RWPE1 (cell line): ENCODE measurements around the gene SPATA13.

Experiments
- CTCF ChIA-PET: fragments of 350-600 bp; sonication (Branson Sonifier 250); formaldehyde crosslinking; extraction: SDS; loops from one replicate; lab custom pipeline; 2021; lab: Yijun Ruan, JAX
- POLR2A ChIA-PET: fragments of 400-600 bp; formaldehyde crosslinking; extraction: SDS; loops from one replicate; lab custom pipeline; 2020; ENCODE audit warnings: antibody characterized with exemption; ENCODE audit not compliant: low non-redundant PET; lab: Yijun Ruan, JAX
- DNase-seq: peaks from one replicate; pipeline ENCODE4 v3.0.0; 2012; ENCODE audit warnings: low spot score
- H3K27ac ChIP-seq: fragments of 450-650 bp; 2 replicates; pipeline ENCODE4 v1.5.1; 2017
- TF ChIP-seq, protein P1 (sequence below): fragments of 450-650 bp; conservative IDR thresholded peaks from 2 replicates; pipeline ENCODE4 v1.5.1; 2017; ENCODE audit warnings: low read depth, mild to moderate bottlenecking

The SPATA13 gene

GRCh38 chr13:24281188-24282008, 120.9 kb downstream of the SPATA13 start:
- ChIA-PET CTCF (interaction anchor here (0.6 kb wide), 2 partner anchors 443 to 1509 kb away, joined by 3 to 5 read pairs; no protein-coding TSS in a partner anchor), POLR2A (no interaction called here)
- TF ChIP-seq, protein P1, sequence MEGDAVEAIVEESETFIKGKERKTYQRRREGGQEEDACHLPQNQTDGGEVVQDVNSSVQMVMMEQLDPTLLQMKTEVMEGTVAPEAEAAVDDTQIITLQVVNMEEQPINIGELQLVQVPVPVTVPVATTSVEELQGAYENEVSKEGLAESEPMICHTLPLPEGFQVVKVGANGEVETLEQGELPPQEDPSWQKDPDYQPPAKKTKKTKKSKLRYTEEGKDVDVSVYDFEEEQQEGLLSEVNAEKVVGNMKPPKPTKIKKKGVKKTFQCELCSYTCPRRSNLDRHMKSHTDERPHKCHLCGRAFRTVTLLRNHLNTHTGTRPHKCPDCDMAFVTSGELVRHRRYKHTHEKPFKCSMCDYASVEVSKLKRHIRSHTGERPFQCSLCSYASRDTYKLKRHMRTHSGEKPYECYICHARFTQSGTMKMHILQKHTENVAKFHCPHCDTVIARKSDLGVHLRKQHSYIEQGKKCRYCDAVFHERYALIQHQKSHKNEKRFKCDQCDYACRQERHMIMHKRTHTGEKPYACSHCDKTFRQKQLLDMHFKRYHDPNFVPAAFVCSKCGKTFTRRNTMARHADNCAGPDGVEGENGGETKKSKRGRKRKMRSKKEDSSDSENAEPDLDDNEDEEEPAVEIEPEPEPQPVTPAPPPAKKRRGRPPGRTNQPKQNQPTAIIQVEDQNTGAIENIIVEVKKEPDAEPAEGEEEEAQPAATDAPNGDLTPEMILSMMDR = no peak
- H3K27ac ChIP-seq = no peak overlapping the region
- no peak for DNase-seq

DNA sequence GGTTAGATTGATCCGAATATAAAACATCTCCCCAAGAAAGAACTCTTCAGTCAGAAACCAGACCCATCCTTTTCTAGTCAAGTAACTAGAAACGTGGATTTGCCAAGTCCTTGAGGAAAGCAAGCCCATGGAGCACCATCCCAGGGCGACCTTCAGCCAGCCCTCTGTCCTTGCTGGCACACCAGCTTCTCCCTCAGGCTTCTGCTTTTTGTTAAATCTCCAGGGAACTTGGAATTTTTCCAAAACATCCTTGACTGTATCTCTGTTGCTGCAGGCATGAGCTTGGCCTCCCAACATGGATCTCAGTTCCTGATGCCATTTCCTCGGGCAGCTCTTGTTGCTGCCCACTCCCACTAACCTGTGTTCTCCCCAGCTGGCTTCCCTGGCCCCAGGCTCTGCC, 121.7 kb downstream of the SPATA13 start:
- DNase-seq = no peak
- TF ChIP-seq, protein P1 = no peak
- no peak overlapping the region for H3K27ac ChIP-seq
- ChIA-PET POLR2A (no interaction called here), CTCF (no interaction called here)

DNA sequence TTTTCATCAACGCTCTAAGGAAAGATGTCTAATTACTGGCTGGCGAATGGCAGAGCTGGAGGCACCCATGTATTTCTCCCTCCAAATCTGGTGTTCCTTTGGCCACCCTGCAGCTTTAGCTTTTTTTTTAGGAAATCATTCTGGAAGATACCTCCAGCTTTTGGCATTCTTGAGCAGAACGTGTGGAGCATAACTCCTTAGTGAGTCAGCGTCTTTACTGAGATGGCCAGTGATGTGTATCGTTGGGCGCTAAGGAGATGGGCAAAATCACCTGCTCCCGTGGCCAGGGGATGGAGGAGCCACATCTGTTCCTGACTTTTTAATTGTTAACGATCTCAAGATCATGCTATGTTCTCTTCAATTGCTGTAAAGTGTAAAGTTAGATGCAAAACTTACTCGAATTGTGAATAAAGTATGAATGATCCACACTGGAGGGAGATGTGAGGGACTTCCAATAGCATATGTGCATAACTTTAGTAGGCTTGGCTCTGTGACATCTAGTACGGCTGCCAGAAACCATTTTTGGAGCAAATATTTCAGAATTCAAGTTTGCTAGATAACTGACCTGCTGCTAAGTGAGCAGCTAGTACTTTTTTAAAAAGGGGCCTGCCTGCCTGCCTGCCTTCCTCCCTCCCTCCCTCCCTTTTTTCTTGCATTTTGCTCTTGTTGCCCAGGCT, 124.5 kb downstream of the SPATA13 start:
- ChIA-PET CTCF (no interaction called here), POLR2A (no interaction called here)
- TF ChIP-seq, protein P1 = no peak
- no peak for DNase-seq
- H3K27ac ChIP-seq = no peak overlapping the region

DNA sequence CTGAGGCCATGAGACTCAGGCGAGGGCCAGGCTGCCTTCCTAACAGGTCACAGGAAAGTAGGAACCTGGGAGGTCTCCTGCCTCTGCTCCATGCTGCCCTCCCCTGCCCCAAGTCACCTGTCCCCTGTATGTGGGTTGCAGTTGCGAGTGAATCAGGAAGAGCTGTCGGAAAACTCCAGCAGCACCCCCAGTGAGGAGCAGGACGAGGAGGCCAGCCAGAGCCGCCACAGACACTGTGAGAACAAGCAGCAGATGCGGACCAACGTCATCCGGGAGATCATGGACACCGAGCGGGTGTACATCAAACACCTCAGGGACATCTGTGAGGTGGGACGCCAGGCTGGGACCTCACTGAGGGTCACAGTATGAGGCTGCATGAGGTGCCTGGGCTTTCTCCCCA, 126.1 kb downstream of the SPATA13 start:
- TF ChIP-seq, protein P1 = no peak
- ChIA-PET CTCF (no interaction called here), POLR2A (no interaction called here)

GRCh38 chr13:24287748-24288287, 127.3 kb downstream of the SPATA13 start:
- H3K27ac ChIP-seq = no peak overlapping the region
- ChIA-PET CTCF (interaction anchor here (0.6 kb wide), 1 partner anchor 358 kb away, joined by 4 read pairs; no protein-coding TSS in a partner anchor), POLR2A (no interaction called here)
- no peak for DNase-seq
- TF ChIP-seq, protein P1 = no peak

More for the DNA sequence above, 126.1 kb downstream of the SPATA13 start:
- no peak overlapping the region for H3K27ac ChIP-seq
- no peak for DNase-seq

DNA sequence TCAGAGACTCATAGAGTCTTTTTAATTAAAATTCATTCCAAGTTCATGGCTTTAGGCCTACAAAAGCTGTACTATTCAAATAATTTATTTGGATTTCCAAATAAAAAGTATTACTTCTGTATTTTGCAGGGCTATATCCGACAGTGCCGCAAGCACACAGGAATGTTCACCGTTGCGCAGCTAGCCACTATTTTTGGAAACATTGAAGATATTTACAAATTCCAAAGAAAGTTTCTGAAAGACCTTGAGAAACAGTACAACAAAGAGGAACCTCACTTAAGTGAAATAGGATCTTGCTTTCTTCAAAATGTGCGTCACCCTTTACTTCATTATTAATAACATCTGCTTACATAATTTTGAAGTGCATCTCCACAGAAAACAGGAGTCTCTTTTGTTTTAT, 128.3 kb downstream of the SPATA13 start:
- ChIA-PET CTCF (no interaction called here), POLR2A (no interaction called here)
- no peak overlapping the region for H3K27ac ChIP-seq
- DNase-seq = no peak
- TF ChIP-seq, protein P1 = no peak
